HG02840 (cell line): ENCODE measurements around the gene SYNM.
A peak's percentile ranks its signal among the peaks of the same experiment; 100 is the strongest.
"Not testable (repeated sequence)": the region's sequence is repeated elsewhere in the genome, so short reads cannot be mapped to it uniquely, and the experiment has no call there.

ENCODE experiments used
- ATAC-seq: cut with Tn5 transposase; IDR thresholded peaks from one replicate; pipeline ENCODE4 v1.9.1; 2021; ENCODE audit warnings: mild to moderate bottlenecking, moderate library complexity, moderate number of reproducible peaks; ENCODE audit not compliant: unreplicated experiment, low FRiP score

SYNM gene

GRCh38 chr15:99104788-99105513 lies at the start of gene SYNM:
SYNM (plus strand) TSS chr15:99105080; CDS start chr15:99105200, 120 bp downstream.
- peak; percentile 70 for ATAC-seq

- ATAC-seq = no peak
These were observed 49.2 kb upstream of the SYNM start for GRCh38 chr15:99055555-99056134.

GRCh38 chr15:99057020-99057419 lies 47.9 kb upstream of the SYNM start:
- no peak for ATAC-seq

- no peak for ATAC-seq
These were observed 47.0 kb upstream of the SYNM start for GRCh38 chr15:99057697-99058420.

- ATAC-seq = no peak
These were observed 46.4 kb upstream of the SYNM start for GRCh38 chr15:99058421-99058870.

- no peak for ATAC-seq
These were observed 45.6 kb upstream of the SYNM start for GRCh38 chr15:99059010-99059981.

- not testable (repeated sequence) for ATAC-seq
These were observed 44.7 kb upstream of the SYNM start for GRCh38 chr15:99060186-99060585.

GRCh38 chr15:99062226-99062625 lies 42.7 kb upstream of the SYNM start:
- ATAC-seq = no peak

- no peak for ATAC-seq
These were observed 36.7 kb upstream of the SYNM start for GRCh38 chr15:99068186-99068585.

GRCh38 chr15:99070208-99070607 lies 34.7 kb upstream of the SYNM start:
- ATAC-seq = no peak

- no peak for ATAC-seq
These were observed 33.7 kb upstream of the SYNM start for GRCh38 chr15:99071091-99071680.

GRCh38 chr15:99073008-99073717 lies 31.7 kb upstream of the SYNM start:
- no peak for ATAC-seq

GRCh38 chr15:99074446-99074845 lies 30.4 kb upstream of the SYNM start:
- ATAC-seq = no peak

GRCh38 chr15:99075059-99075652 lies 29.7 kb upstream of the SYNM start:
- ATAC-seq = not testable (repeated sequence)

- no peak for ATAC-seq
These were observed 28.8 kb upstream of the SYNM start for GRCh38 chr15:99076109-99076508.

- ATAC-seq = peak; percentile 84
These were observed 28.1 kb upstream of the SYNM start for GRCh38 chr15:99076555-99077308.

- ATAC-seq = no peak
These were observed 22.1 kb upstream of the SYNM start for GRCh38 chr15:99082798-99083197.

- no peak for ATAC-seq
These were observed 19.9 kb upstream of the SYNM start for GRCh38 chr15:99084965-99085364.
